ENCODE measurements around the gene INPP5B.

DNA sequence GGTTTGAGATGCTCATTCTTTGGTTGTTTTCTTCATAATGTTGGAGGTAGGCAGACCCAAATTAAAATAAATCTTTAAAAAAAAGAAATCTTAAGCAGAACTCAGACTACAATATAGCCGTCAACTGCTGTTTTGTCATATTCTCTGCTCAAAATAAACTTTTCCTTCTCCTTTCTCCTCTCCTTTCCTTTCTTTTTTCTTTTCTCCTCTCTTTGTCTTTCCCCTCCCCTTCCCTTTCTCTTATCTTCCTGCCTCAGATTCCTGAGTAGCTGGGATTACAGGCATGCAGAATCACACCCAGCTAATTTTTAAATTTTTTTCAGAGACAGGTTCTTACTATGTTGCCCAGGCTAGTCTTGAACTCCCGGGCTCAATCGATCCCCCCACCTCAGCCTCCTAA lies 62.7 kb downstream of the INPP5B start:
- TF ChIP-seq, protein P1, sequence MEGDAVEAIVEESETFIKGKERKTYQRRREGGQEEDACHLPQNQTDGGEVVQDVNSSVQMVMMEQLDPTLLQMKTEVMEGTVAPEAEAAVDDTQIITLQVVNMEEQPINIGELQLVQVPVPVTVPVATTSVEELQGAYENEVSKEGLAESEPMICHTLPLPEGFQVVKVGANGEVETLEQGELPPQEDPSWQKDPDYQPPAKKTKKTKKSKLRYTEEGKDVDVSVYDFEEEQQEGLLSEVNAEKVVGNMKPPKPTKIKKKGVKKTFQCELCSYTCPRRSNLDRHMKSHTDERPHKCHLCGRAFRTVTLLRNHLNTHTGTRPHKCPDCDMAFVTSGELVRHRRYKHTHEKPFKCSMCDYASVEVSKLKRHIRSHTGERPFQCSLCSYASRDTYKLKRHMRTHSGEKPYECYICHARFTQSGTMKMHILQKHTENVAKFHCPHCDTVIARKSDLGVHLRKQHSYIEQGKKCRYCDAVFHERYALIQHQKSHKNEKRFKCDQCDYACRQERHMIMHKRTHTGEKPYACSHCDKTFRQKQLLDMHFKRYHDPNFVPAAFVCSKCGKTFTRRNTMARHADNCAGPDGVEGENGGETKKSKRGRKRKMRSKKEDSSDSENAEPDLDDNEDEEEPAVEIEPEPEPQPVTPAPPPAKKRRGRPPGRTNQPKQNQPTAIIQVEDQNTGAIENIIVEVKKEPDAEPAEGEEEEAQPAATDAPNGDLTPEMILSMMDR (conservative IDR thresholded peaks at IDR 0.05; ENCODE audit: low read depth in 2 of 2) = no peak
- TF ChIP-seq, protein P2, sequence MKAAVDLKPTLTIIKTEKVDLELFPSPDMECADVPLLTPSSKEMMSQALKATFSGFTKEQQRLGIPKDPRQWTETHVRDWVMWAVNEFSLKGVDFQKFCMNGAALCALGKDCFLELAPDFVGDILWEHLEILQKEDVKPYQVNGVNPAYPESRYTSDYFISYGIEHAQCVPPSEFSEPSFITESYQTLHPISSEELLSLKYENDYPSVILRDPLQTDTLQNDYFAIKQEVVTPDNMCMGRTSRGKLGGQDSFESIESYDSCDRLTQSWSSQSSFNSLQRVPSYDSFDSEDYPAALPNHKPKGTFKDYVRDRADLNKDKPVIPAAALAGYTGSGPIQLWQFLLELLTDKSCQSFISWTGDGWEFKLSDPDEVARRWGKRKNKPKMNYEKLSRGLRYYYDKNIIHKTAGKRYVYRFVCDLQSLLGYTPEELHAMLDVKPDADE (IDR thresholded peaks at IDR 0.05) = no peak
- no peak for TF ChIP-seq EZH2 (IDR thresholded peaks at IDR 0.05; ENCODE audit: low read depth, unreplicated experiment)
- no peak for TF ChIP-seq NANOG (IDR thresholded peaks at IDR 0.05; ENCODE audit: borderline replicate concordance)
